ENCODE measurements around the gene CYRIA. TPM values are rescaled to one million over a fixed set of nuclear protein-coding genes. Genes with fewer than 3 reads are reported as not detected.
A peak's percentile ranks its signal among the peaks of the same experiment; 100 is the strongest.

Gene CYRIA
- total and polyA plus RNA-seq, 11 donors, result 0.86 to 19.9 (median 2.7) TPM

DNA sequence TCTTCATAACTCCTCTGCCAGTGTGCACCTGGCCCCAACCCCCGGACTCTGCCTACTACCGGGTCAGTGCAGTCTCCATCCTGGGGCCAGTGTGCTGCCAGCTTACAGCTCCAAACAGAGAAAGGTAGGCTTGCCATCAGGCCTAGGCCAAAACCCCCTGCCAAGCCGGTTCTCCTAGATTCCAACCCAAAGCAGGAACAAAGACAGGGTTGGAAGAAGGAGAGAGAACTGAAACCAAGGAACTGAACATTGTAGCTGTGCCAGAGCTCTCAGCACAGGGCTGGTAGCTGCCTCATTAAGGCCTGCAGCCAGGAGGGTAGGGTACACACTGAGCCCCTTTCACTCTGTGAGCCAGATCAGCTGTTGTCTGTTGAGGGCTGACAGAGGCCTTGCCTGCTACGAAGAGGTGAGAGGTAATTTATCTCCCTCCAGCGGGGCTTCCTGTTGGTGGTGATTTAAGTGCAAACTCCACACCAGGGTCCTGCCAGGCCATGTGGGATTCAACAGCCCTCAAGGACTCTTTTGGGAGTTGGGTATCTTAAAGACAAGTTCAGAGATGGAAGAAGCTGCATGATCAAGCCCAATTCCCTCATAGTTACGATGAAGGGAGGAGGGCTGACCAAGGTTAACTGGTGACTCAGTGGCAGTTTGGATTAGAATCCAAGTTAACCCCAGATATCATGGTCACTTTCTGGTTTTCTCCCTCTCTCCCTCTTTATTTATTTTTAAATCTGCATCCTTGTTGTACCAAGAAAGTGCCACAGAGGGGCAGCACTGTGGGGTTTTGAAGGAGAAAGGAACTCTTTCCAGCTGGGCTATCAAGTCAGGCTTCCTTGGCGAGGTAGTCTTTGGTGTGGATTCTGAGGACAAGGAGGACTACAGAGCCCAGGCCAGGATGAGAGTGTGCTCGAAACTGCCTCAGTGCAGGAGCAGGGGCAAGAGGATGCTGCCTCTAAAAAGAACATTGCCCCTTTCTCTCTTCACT is 48.1 kb downstream of the CYRIA start:
- ATAC-seq, result peak; percentile 11 to 47 (median 30)
- Histone ChIP-seq H3K36me3 (peaks cover 0 to 45% (median 14%) of the 10 kb centered on the region in 9 donors), H3K9me3 (no peaks in the 10 kb centered on the region), H3K27me3 (no peaks in the 10 kb centered on the region), H3K4me3 (no peak overlapping the region), H3K4me1 (peaks cover 0 to 62% (median 26%) of the 10 kb centered on the region in 12 donors), H3K27ac (peak overlapping the region in 3 of 12 donors; percentile 0 to 76 (median 37))
- 78 to 90% (median 86%) methylated on average over 8 of the region's 8 CpGs for WGBS, 4 donors
- DNase-seq, result peak in 1 of 5 donors; percentile 26
- TF ChIP-seq, protein P1, sequence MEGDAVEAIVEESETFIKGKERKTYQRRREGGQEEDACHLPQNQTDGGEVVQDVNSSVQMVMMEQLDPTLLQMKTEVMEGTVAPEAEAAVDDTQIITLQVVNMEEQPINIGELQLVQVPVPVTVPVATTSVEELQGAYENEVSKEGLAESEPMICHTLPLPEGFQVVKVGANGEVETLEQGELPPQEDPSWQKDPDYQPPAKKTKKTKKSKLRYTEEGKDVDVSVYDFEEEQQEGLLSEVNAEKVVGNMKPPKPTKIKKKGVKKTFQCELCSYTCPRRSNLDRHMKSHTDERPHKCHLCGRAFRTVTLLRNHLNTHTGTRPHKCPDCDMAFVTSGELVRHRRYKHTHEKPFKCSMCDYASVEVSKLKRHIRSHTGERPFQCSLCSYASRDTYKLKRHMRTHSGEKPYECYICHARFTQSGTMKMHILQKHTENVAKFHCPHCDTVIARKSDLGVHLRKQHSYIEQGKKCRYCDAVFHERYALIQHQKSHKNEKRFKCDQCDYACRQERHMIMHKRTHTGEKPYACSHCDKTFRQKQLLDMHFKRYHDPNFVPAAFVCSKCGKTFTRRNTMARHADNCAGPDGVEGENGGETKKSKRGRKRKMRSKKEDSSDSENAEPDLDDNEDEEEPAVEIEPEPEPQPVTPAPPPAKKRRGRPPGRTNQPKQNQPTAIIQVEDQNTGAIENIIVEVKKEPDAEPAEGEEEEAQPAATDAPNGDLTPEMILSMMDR (IDR thresholded peaks at IDR 0.05), result peak; percentile 22 to 58 (median 44)
- no peak for TF ChIP-seq POLR2A (IDR thresholded peaks at IDR 0.05)
- intact Hi-C loops (cut with DNase I), result loop anchor here in 5 of 10 donors (1.0 to 10.0 kb wide), 5 partner anchors 47 to 141 kb away; partner anchors contain the start of gene CYRIA (in 4 of the 5)

Data from heart left ventricle (tissue), 16 donors.